GM23338 (cell line): ENCODE results near the gene SETD1A.

ENCODE experiments used
- CREB1 ChIP-seq: fragments of 250-450 bp; sonication (Bioruptor Pico); IDR thresholded peaks from 2 replicates; pipeline ENCODE4 v1.5.0; 2020; ENCODE audit warnings: low read depth, mild to moderate bottlenecking, moderate library complexity
- EZH2 ChIP-seq: fragments of 200-600 bp; sonication (generic); IDR thresholded peaks from one replicate; pipeline ENCODE4 v1.8.0; 2017; ENCODE audit warnings: antibody characterized with exemption, mild to moderate bottlenecking, low read depth; ENCODE audit not compliant: unreplicated experiment
- EZH2phosphoT487 ChIP-seq: fragments of 200-600 bp; sonication (generic); IDR thresholded peaks from one replicate; pipeline ENCODE4 v1.8.1; 2018; ENCODE audit warnings: antibody characterized with exemption; ENCODE audit not compliant: unreplicated experiment
- NANOG ChIP-seq: IDR thresholded peaks from 2 replicates; pipeline ENCODE4 v1.6.1; 2016; ENCODE audit warnings: antibody characterized with exemption, borderline replicate concordance
- POLR2AphosphoS5 ChIP-seq: IDR thresholded peaks from 2 replicates; pipeline ENCODE4 v1.6.1; 2016; ENCODE audit warnings: antibody characterized with exemption, low read depth
- REST ChIP-seq: IDR thresholded peaks from one replicate; pipeline ENCODE4 v1.6.1; 2018; ENCODE audit warnings: antibody characterized with exemption; ENCODE audit not compliant: unreplicated experiment
- ZNF331 ChIP-seq: fragments of 250-450 bp; sonication (Bioruptor Pico); IDR thresholded peaks from 2 replicates; pipeline ENCODE4 v1.5.0; 2020; ENCODE audit warnings: low read depth, mild to moderate bottlenecking, moderate library complexity
- TF ChIP-seq, protein P1 (sequence below), 2 experiments: fragments of 200-600 bp in 1 of 2; sonication (generic) in 1 of 2; conservative IDR thresholded peaks; 2 replicates each; pipeline versions ENCODE4 v1.5.1 to v1.6.1; 2016 to 2017; ENCODE audit warnings: antibody characterized with exemption in 2 of 2, low read depth in 2 of 2, mild to moderate bottlenecking in 2 of 2, moderate library complexity in 1 of 2
- TF ChIP-seq, protein P2 (sequence below): IDR thresholded peaks from 2 replicates; pipeline ENCODE4 v1.6.1; 2016; ENCODE audit warnings: antibody characterized with exemption

DNA sequence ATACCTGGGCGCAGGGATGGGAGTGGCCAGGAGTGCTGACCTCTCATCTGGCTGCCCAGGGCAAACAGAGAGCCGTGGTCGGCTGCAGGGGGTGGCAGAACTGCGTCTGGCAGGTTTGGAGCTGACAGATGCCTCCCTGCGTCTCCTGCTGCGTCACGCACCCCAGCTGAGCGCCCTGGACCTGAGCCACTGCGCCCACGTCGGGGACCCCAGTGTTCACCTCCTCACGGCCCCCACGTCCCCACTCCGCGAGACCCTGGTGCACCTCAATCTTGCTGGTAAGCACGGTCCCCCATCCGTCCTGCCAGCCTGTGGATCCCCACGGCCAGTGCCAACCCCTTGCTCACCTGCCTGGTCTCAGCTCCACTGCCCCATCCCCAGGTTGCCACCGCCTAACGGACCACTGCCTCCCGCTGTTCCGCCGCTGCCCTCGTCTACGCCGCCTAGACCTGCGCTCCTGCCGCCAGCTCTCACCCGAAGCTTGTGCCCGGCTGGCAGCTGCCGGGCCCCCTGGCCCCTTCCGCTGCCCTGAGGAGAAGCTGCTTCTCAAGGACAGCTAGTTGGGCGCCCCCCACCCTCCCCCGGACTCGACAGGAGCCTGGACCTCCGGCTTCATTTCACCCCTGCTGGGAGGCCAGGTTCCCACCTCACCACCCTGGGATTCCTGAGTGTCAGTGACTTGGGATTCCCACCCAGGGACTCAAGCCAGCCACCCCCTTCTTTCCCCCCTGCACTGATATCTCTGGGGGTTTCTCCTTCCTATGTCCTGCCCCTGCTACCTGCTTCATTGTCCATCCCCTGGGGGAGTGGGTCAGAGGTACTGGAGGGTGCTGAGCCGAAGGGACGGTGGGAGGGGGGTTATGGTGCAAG lies 10.6 kb upstream of the SETD1A start:
- TF ChIP-seq CREB1 (CRISPR knock-in tag) (no peak), REST (no peak), ZNF331 (no peak), EZH2phosphoT487 (no peak), NANOG (no peak), EZH2 (no peak), POLR2AphosphoS5 (no peak)
- TF ChIP-seq, protein P1, sequence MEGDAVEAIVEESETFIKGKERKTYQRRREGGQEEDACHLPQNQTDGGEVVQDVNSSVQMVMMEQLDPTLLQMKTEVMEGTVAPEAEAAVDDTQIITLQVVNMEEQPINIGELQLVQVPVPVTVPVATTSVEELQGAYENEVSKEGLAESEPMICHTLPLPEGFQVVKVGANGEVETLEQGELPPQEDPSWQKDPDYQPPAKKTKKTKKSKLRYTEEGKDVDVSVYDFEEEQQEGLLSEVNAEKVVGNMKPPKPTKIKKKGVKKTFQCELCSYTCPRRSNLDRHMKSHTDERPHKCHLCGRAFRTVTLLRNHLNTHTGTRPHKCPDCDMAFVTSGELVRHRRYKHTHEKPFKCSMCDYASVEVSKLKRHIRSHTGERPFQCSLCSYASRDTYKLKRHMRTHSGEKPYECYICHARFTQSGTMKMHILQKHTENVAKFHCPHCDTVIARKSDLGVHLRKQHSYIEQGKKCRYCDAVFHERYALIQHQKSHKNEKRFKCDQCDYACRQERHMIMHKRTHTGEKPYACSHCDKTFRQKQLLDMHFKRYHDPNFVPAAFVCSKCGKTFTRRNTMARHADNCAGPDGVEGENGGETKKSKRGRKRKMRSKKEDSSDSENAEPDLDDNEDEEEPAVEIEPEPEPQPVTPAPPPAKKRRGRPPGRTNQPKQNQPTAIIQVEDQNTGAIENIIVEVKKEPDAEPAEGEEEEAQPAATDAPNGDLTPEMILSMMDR (conservative IDR thresholded peaks at IDR 0.05; ENCODE audit: low read depth in 2 of 2) = no peak
- TF ChIP-seq, protein P2, sequence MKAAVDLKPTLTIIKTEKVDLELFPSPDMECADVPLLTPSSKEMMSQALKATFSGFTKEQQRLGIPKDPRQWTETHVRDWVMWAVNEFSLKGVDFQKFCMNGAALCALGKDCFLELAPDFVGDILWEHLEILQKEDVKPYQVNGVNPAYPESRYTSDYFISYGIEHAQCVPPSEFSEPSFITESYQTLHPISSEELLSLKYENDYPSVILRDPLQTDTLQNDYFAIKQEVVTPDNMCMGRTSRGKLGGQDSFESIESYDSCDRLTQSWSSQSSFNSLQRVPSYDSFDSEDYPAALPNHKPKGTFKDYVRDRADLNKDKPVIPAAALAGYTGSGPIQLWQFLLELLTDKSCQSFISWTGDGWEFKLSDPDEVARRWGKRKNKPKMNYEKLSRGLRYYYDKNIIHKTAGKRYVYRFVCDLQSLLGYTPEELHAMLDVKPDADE = no peak
